Measurements from ENCODE around the gene GRPEL1.

The GRPEL1 gene

DNA sequence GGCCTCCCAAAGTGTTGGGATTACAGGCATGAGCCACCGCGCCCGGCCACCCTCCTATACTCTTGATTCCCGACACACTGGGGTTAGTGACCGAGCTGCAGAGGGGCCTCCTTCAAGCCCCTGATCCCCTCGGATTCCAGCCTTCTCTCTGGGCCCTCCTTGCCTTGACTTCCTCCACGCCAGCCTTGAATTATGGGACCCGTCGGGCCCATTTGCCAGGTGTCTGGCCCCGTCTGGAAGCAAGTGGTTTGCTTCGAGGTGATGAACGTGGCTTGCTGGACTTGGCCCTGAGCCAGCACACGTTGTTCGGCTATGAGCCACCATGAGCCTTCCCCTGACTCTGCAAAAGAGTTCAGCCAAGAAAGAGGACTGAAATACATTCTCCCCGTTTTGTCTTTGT, 37.4 kb upstream of the GRPEL1 start:
- Histone ChIP-seq H3K27me3 (ENCODE audit: insufficient read depth, poor library complexity, severe bottlenecking) (peaks cover 9% of the 10 kb centered on the region), H3K27ac (replicated peaks) (no peak overlapping the region), H3K4me3 (replicated peaks; ENCODE audit: insufficient read depth, low read length) (no peak overlapping the region)
- TF ChIP-seq, protein P1, sequence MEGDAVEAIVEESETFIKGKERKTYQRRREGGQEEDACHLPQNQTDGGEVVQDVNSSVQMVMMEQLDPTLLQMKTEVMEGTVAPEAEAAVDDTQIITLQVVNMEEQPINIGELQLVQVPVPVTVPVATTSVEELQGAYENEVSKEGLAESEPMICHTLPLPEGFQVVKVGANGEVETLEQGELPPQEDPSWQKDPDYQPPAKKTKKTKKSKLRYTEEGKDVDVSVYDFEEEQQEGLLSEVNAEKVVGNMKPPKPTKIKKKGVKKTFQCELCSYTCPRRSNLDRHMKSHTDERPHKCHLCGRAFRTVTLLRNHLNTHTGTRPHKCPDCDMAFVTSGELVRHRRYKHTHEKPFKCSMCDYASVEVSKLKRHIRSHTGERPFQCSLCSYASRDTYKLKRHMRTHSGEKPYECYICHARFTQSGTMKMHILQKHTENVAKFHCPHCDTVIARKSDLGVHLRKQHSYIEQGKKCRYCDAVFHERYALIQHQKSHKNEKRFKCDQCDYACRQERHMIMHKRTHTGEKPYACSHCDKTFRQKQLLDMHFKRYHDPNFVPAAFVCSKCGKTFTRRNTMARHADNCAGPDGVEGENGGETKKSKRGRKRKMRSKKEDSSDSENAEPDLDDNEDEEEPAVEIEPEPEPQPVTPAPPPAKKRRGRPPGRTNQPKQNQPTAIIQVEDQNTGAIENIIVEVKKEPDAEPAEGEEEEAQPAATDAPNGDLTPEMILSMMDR (IDR thresholded peaks at IDR 0.05; ENCODE audit: insufficient read depth, low read length), result no peak
- TF ChIP-seq POLR2AphosphoS5 (IDR thresholded peaks at IDR 0.05; ENCODE audit: low read depth), result no peak
- TF ChIP-seq, protein P2, sequence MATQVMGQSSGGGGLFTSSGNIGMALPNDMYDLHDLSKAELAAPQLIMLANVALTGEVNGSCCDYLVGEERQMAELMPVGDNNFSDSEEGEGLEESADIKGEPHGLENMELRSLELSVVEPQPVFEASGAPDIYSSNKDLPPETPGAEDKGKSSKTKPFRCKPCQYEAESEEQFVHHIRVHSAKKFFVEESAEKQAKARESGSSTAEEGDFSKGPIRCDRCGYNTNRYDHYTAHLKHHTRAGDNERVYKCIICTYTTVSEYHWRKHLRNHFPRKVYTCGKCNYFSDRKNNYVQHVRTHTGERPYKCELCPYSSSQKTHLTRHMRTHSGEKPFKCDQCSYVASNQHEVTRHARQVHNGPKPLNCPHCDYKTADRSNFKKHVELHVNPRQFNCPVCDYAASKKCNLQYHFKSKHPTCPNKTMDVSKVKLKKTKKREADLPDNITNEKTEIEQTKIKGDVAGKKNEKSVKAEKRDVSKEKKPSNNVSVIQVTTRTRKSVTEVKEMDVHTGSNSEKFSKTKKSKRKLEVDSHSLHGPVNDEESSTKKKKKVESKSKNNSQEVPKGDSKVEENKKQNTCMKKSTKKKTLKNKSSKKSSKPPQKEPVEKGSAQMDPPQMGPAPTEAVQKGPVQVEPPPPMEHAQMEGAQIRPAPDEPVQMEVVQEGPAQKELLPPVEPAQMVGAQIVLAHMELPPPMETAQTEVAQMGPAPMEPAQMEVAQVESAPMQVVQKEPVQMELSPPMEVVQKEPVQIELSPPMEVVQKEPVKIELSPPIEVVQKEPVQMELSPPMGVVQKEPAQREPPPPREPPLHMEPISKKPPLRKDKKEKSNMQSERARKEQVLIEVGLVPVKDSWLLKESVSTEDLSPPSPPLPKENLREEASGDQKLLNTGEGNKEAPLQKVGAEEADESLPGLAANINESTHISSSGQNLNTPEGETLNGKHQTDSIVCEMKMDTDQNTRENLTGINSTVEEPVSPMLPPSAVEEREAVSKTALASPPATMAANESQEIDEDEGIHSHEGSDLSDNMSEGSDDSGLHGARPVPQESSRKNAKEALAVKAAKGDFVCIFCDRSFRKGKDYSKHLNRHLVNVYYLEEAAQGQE (IDR thresholded peaks at IDR 0.05; ENCODE audit: insufficient replicate concordance, low read depth), result no peak
- no peak for TF ChIP-seq SPI1 (IDR thresholded peaks at IDR 0.05; ENCODE audit: borderline replicate concordance, low read depth)
- TF ChIP-seq GABPA (IDR thresholded peaks at IDR 0.05; ENCODE audit: low read depth), result no peak
- no peak for DNase-seq (ENCODE audit: low read depth in 1 of 2, low spot score in 1 of 2)

DNA sequence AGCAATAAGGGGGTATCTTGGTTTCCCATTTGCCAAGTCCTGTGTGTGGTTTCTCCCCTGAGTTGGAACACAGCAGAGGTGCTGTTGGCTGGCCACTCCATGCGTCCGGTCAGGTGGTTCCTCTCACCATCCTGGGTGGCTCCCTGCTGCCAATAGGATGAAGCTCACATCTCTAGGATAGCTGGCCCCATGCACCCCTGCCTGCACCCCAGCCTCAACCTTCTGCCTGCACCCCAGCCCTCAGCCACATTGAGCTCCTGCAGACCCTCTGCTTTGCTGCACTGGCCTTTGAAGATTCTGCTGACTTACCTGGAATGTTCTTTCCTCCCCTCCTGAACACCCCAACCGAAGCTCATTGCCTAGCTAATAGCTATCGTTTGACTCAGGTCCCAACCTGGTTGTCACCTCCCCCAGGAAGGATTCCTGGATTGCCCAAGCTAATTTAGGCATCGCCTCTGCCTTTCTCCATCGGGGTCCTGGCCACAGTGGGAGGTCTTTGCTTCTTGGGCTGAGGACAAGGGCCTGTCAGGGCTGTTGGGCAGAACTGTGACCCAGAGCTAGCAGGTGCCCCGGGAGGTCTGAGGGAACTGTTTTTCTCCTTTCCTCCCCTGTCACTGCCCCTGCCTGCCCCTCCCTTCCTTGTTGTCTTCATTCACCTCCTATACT, 36.6 kb upstream of the GRPEL1 start:
- TF ChIP-seq, protein P1 (IDR thresholded peaks at IDR 0.05; ENCODE audit: insufficient read depth, low read length), result no peak
- no peak for TF ChIP-seq SPI1 (IDR thresholded peaks at IDR 0.05; ENCODE audit: borderline replicate concordance, low read depth)
- no peak for TF ChIP-seq GABPA (IDR thresholded peaks at IDR 0.05; ENCODE audit: low read depth)
- TF ChIP-seq POLR2AphosphoS5 (IDR thresholded peaks at IDR 0.05; ENCODE audit: low read depth), result no peak
- TF ChIP-seq, protein P2 (IDR thresholded peaks at IDR 0.05; ENCODE audit: insufficient replicate concordance, low read depth), result no peak
- Histone ChIP-seq H3K27me3 (ENCODE audit: insufficient read depth, poor library complexity, severe bottlenecking) (peaks cover 9% of the 10 kb centered on the region), H3K4me3 (replicated peaks; ENCODE audit: insufficient read depth, low read length) (no peak overlapping the region), H3K27ac (replicated peaks) (no peak overlapping the region)
- DNase-seq (ENCODE audit: low read depth in 1 of 2, low spot score in 1 of 2), result no peak

DNA sequence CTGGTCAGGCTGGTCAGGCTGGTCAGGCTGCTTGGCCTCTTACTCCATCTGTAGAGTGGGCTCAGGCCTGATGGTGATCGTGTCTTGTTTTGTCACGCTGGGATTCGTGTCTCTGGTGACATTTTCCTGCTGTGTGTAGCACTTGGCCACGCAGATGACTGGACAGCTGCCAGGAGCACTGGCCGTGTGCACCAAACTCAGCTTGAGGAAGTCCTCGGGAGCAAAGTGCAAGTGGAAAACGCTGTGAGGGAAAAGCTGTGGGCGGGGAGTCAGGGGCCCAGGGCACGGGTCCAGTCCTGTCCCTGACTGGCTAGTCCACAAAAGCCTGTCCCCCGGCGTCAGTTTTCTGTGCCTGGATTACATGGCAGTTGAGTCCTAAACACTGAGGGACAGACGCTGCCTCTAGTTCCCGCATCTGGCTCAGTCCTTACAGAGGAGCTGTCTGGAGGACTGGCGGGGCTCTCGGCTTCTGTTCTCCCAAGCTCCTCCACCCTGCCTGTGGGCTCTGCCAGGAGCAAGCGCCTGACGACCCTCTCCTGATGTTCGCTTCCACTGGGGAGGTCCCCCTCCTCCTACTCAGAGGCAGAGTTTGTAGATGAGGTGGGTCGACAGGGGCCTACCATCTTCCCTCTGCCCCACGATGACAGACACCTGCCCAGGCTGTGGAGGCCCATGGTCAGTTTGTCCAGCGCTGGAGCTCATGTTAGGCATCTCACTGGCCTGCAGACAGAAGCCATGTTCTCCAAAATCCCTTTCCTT, 35.9 kb upstream of the GRPEL1 start:
- Histone ChIP-seq H3K27ac (replicated peaks) (no peak overlapping the region), H3K4me3 (replicated peaks; ENCODE audit: insufficient read depth, low read length) (peak overlapping the region; percentile 54), H3K27me3 (ENCODE audit: insufficient read depth, poor library complexity, severe bottlenecking) (peaks cover 9% of the 10 kb centered on the region)
- DNase-seq (ENCODE audit: low read depth in 1 of 2, low spot score in 1 of 2), result peak in 1 of 2 experiments; percentile 22
- TF ChIP-seq POLR2AphosphoS5 (IDR thresholded peaks at IDR 0.05; ENCODE audit: low read depth) (no peak), SPI1 (IDR thresholded peaks at IDR 0.05; ENCODE audit: borderline replicate concordance, low read depth) (no peak), GABPA (IDR thresholded peaks at IDR 0.05; ENCODE audit: low read depth) (no peak)
- TF ChIP-seq, protein P2 (IDR thresholded peaks at IDR 0.05; ENCODE audit: insufficient replicate concordance, low read depth), result no peak
- TF ChIP-seq, protein P1 (IDR thresholded peaks at IDR 0.05; ENCODE audit: insufficient read depth, low read length), result no peak

Measured in HL-60 (cell line).